BJ (cell line): ENCODE results near the gene ZNF385D. TPM values are rescaled to one million over a fixed set of nuclear protein-coding genes. Genes with fewer than 3 reads are reported as not detected.

ENCODE experiments used
- CTCF ChIA-PET: fragments of 350-600 bp; formaldehyde crosslinking; extraction: SDS; loops from one replicate; lab custom pipeline; 2021; ENCODE audit warnings: antibody characterized with exemption, inconsistent platforms; lab: Yijun Ruan, JAX
- POLR2A ChIA-PET: fragments of 300-600 bp; sonication (Branson Sonifier 250); formaldehyde crosslinking; extraction: SDS; loops from one replicate; lab custom pipeline; 2021; ENCODE audit warnings: antibody characterized with exemption; lab: Charles Lee
- DNase-seq: peaks from one replicate; pipeline ENCODE4 v3.0.0-alpha.2; 2011; ENCODE audit warnings: low read depth
- H3K27me3 ChIP-seq: 2 replicates; pipeline ENCODE4 v1.6.0; 2011; ENCODE audit warnings: low read length; ENCODE audit not compliant: control insufficient read depth, insufficient read depth
- H3K36me3 ChIP-seq: 2 replicates; pipeline ENCODE4 v1.5.1; 2011; ENCODE audit warnings: low read length; ENCODE audit not compliant: control insufficient read depth, insufficient read depth
- H3K4me3 ChIP-seq: 2 replicates; pipeline ENCODE4 v1.5.1; 2011; ENCODE audit warnings: low read depth, mild to moderate bottlenecking, control low read depth, low read length
- polyA plus RNA-seq: library from polyadenylated mRNA; depleted of rRNA; stranded (reverse); fragments of >200 nt; gene quantifications from 2 replicates; pipeline ENCODE4 v1.2.3, GENCODE V29; 2011
- TF ChIP-seq, protein P1 (sequence below): IDR thresholded peaks from 2 replicates; pipeline ENCODE4 v1.5.1; 2011; ENCODE audit warnings: low read depth, mild to moderate bottlenecking, control low read depth, inconsistent platforms, low read length, moderate library complexity; ENCODE audit not compliant: insufficient read depth

The ZNF385D gene
- polyA plus RNA-seq, 1 experiment = 2.2 TPM

DNA sequence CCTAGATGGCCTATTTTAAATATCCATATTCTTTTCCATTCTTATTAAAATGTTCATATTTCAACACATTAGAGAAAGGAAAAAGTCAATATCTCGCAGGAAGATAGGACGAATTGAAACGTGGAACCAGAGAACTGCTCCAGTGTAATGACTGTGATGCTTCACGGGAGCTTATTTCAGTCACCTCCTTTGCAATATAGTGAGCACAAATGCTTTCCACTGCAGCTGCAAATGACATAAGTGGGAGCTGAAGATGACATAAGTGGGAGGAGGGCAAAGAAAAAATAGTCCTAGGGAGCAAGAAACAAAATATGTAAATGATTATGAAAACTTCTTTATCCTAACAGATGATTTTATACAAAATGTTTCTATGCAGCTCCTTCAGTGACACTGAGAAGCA is 324.1 kb downstream of the ZNF385D start:
- no peaks in the 10 kb centered on the region for H3K27me3 ChIP-seq
- no peak for DNase-seq
- H3K4me3 ChIP-seq = no peak overlapping the region
- ChIA-PET CTCF (no interaction called here), POLR2A (no interaction called here)
- TF ChIP-seq, protein P1, sequence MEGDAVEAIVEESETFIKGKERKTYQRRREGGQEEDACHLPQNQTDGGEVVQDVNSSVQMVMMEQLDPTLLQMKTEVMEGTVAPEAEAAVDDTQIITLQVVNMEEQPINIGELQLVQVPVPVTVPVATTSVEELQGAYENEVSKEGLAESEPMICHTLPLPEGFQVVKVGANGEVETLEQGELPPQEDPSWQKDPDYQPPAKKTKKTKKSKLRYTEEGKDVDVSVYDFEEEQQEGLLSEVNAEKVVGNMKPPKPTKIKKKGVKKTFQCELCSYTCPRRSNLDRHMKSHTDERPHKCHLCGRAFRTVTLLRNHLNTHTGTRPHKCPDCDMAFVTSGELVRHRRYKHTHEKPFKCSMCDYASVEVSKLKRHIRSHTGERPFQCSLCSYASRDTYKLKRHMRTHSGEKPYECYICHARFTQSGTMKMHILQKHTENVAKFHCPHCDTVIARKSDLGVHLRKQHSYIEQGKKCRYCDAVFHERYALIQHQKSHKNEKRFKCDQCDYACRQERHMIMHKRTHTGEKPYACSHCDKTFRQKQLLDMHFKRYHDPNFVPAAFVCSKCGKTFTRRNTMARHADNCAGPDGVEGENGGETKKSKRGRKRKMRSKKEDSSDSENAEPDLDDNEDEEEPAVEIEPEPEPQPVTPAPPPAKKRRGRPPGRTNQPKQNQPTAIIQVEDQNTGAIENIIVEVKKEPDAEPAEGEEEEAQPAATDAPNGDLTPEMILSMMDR = no peak
- H3K36me3 ChIP-seq = no peaks in the 10 kb centered on the region

DNA sequence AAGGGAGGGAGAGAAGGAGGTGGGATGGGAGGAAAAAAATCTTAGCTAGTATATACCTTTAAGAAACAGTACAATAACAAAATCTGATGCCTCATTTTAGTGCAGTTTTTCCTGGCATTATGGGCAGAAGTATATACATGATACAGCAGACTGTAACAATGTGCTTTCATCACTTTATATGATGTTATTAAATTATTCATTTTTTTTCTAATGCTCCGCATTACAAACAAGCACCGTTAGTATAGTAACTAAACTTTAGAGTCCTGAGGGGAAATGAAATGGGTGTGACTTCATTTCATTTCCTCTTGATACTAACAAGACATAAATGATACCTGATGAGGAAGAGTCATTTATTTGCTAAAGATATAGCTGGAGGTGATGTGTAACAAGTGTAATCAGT is 325.3 kb downstream of the ZNF385D start:
- ChIA-PET CTCF (no interaction called here), POLR2A (no interaction called here)
- TF ChIP-seq, protein P1 = no peak
- no peak for DNase-seq
- Histone ChIP-seq H3K36me3 (no peaks in the 10 kb centered on the region), H3K4me3 (no peak overlapping the region), H3K27me3 (no peaks in the 10 kb centered on the region)

DNA sequence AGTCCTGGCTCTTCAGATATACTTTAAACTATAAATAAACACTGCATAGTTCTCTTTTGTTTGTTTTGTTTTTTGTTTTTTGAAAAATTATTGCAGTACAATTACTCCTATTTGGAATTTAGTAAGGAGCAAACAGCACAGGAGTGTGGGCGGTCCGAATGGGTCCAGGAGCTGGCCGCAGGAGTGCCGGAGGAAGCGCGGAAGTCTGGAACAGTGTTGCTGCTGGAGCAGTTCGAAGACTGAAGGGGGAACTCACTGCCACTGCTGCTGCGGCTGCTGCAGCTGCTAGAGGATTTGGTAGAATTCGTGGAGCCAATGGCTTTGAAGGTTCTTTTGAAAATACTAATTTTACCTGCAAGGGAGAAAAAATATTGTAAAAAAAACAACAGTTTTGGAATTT is 329.9 kb downstream of the ZNF385D start:
- POLR2A ChIA-PET = no interaction called here
- Histone ChIP-seq H3K4me3 (no peak overlapping the region), H3K27me3 (no peaks in the 10 kb centered on the region), H3K36me3 (no peaks in the 10 kb centered on the region)
- DNase-seq = no peak
- CTCF ChIA-PET = interaction anchor here (0.6 kb wide), 1 partner anchor 30 kb away, joined by 4 read pairs; no protein-coding TSS in a partner anchor
- TF ChIP-seq, protein P1 = no peak

DNA sequence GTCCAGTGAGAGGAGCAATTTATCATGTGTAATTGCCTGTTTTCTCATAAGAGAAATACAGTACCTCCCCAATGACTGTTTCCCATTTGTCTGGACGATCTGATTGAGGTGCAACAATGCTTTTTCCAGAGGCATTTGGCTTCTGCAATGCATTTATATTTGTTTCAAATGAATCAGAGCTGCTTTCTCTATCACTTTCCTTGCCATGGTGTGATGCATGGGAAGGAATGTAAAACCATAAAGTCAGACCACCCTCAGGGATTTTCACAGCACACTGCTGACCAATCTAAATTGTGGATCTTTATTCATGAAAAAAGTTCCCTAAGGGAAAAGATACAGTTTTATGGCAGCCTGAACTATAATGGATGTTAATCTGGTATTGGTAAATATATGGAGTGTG is 333.0 kb downstream of the ZNF385D start:
- peak; percentile 39 for DNase-seq
- POLR2A ChIA-PET = no interaction called here

DNA sequence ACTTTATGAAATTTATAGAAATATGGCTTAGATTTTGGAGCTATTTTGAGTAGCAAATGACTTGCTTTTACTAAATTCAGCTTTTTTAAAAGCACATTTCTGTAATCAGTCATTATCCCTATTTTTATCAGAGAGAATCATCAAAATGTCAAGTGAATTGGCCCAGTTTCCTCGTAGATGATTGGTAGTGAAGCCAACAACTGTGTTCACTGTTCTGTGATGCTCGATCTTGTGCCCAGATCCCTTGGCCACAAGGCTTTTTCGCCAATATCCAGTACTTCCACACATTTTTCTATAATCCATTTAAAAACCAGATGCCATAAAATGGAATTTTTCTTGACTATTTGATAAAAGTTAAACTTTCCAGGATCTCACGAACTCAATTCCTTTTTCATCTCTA is 336.5 kb downstream of the ZNF385D start:
- Histone ChIP-seq H3K36me3 (no peaks in the 10 kb centered on the region), H3K4me3 (no peak overlapping the region), H3K27me3 (no peaks in the 10 kb centered on the region)
- TF ChIP-seq, protein P1 = no peak
- ChIA-PET CTCF (no interaction called here), POLR2A (no interaction called here)
- no peak for DNase-seq

More for the DNA sequence above, 333.0 kb downstream of the ZNF385D start:
- Histone ChIP-seq H3K4me3 (no peak overlapping the region), H3K27me3 (no peaks in the 10 kb centered on the region), H3K36me3 (no peaks in the 10 kb centered on the region)
- TF ChIP-seq, protein P1 = no peak
- CTCF ChIA-PET = no interaction called here
